Inferior parietal cortex (tissue), 1 donor: ENCODE measurements around the gene PARD6G.
"Not testable (repeated sequence)": the region's sequence is repeated elsewhere in the genome, so short reads cannot be mapped to it uniquely, and the experiment has no call there.

Experiments used
- DNase-seq: peaks from one replicate; pipeline ENCODE4 v3.0.0-alpha.2; 2016; ENCODE audit errors: extremely low spot score

The PARD6G gene

DNA sequence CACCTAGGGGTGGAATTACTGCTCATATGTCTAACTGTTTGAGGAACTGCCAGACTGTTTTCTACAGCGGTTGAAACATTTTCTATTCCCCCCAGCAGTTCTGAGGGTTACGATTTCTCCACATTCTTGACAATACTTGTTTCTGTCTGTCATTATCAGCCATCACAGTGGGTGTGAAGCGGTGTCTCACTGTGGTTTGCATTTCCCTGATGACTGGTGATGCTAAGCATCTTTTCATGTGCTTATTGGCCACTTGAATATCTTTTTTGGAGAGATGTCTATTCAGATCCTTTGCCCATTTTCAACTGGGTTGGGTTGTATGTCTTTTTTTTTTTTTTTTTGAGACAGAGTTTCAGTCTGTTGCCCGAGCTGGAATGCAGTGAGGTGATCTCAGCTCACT, 75.3 kb downstream of the PARD6G start:
- DNase-seq = no peak

DNA sequence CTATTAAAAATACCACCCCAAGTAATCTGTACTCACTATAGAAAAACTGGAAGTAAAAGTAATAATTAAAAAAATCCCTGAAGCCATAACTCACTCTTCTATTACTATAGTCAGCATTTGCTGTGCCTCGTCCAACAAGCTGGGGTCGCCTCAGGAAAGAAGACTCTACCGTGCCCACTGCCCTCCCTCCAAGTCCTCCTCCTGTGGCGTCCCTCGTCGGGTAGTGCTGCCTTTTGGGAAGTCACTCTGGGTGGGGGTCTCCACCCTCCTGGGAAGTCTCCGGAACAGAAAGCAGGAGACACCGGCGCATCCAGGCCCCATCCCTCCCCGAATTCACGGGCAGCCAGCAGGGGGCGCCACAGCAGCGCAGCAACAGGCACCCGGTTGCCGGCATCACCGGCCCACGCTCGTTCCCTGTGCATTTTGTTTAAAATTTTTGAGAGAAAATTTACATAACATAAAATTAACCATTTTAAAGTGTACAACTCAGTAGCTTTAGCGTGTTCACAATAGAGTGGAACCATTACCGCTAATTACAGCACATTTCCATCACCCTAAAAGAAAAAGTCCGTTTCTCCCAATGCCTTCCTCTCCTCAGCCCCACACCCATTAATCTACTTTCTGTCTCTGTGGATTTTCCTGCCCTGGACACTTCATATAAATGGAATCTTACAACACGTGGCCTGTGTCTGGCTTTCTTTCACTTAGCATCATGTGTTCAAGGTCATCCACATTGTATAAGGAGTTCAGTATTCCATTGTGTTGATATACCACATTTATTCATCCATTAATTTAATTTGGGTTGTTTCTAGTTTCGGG, 76.1 kb downstream of the PARD6G start:
- DNase-seq = peak; percentile 53

DNA sequence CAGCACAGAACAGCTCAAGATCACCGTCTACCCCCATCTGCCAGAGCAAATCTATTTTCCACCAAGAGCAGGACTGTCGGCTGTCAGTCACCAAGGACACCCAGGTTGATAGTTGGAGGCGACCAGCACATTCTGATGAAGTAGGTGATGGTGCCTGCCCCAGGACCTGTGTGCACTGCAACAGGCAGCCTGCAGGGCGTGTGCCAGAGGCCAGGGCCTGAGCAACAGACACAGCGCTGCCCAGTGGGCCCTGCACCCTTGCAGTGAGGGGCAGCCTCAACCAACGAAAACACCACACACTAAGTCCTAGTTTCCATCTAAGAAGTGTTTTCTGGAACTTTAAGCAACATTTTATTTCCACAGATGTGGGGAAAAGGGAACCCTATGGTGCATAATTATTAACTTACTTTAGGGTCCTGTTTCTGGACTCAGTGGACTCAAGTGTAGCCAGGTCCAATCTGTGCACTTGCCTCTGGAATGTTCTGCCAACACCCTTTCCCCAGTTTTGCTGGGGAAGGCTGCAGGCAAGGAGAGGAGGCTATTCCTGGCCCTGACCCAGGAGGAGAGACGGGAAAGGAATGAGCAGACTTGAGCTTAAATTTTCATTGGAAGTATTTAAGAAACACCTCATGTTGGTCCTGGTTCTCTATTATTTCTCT, 76.8 kb downstream of the PARD6G start:
- DNase-seq = no peak

DNA sequence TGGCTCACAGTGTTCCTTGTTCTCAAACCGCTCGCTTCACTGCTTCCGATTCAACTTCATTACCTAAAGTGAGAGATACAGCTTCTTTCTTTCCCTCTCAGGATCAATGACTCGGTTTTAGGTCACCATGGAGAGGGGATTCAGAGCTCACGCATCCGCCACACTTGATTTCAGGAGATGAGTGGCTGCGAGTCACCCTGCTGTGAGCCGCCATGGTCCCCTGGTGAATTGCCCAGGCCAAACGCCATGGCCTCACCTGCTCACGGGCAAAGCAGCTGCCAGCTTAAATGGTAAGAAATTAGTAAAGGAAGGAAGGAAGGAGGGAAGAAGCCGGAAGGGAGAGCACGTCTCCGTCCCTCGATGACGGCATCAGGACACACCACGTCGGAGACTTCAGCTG, 77.7 kb downstream of the PARD6G start:
- DNase-seq = no peak

DNA sequence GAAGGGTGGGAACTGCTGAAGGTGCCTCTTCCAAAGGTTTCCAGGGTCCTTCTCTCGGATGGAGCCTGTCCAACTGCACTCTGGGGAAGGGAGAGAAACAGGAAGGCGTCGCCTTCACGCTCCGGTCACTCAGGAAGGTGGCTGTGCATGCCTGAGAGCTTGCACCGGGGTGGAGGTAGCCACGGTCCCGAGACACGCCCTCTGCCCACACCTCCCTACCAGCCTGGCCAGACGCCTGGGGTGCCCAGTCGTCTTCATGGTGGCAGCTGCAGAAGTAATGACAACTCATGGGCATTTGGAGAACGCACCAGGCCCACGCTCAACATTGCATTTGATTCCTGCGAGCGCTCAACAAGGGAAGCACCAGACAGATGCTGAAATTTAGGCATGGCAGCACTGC, 78.3 kb downstream of the PARD6G start:
- no peak for DNase-seq

DNA sequence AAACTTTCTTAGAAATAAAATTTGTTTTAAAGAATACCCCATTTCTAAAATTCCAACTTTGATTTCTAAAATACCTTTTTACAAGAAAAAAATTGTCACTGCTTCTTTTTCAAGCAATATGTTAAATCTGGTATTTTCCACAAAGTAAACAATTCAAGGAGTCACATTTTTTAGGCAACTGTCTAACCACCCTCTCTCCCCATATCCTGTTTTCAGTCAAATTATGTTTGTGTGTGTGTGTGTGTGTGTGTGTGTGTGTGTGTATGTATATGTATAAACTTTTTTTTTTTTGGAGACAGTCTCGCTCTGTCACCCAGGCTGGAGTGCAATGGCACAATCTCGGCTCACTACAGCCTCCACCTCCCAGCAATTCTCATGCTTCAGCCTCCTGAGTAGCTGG, 79.0 kb downstream of the PARD6G start:
- DNase-seq = no peak

DNA sequence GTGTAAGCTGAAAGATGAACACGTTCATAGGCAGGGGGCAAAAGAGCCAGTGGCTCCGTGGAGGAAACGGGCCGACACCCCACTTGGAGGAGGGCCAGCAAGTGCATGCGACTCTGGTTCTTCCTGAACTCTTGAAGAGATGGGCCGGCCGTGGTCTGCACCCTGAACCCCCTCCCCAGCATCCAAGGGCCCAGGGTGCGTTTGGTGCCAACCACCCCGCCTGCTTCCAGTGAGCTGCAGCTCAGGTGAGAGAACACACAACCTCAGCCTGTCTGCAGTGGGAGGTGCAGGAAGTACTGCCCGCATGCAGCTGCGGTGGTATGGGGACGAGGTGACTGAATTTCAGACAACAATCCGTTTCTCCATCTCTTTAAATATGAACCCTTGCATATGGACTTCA, 79.4 kb downstream of the PARD6G start:
- DNase-seq = no peak

DNA sequence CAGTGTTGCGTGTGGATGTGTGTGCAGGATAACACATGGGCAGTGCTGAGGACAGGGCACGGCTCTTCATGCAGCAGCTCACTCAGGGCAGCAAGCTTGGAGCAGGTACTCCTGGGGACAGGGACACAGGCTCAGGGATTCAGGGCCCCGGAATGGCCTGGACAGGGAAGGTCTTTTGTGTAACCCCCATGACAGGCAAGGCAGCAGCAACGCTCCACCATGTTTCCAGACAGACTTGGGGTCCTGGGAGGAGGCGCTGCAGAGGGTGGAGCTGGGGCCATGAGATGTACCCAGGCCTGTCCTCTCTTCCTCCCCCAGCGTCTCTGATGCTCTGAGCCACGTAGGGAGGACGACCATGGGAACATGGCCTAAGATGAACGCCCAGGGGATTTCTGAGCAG, 80.0 kb downstream of the PARD6G start:
- DNase-seq = no peak

DNA sequence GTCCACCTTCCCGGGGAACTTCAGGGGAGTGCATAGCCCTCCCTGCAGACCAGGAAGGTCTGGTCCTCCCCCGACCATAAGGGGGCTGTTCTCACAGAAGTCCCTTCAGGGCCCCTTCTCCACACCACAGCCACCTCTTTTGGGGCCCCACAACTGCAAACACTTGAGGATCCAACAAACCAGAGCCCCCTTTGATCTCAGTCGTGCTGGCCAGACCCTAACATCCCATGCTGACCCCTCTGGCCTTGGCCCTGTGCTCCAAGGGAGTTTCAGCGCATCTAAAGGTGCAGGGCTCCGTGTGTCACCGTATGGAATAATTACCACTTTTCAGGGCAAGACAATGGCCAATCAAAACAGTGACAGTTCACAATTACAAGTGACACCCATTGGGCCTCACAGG, 80.6 kb downstream of the PARD6G start:
- DNase-seq = no peak

DNA sequence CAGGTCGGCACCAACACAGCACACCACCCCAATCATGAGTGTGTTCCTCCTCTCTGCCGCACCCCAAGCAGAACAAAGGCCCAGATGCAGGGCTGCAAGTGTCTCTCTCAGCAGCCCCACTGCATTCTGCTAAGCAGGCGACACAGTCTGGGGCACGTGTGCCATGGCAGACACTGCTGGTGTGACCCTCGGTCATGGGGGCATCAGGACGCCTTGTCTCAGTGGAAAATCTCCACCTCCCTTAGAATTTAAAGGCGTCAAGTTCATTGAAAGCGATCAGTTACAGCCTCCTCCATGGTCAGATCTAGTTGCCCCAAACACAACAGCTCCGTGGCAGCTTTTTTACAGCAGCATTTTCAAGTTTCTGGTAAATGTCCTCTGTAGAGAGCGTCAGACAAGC, 81.1 kb downstream of the PARD6G start:
- DNase-seq = no peak

DNA sequence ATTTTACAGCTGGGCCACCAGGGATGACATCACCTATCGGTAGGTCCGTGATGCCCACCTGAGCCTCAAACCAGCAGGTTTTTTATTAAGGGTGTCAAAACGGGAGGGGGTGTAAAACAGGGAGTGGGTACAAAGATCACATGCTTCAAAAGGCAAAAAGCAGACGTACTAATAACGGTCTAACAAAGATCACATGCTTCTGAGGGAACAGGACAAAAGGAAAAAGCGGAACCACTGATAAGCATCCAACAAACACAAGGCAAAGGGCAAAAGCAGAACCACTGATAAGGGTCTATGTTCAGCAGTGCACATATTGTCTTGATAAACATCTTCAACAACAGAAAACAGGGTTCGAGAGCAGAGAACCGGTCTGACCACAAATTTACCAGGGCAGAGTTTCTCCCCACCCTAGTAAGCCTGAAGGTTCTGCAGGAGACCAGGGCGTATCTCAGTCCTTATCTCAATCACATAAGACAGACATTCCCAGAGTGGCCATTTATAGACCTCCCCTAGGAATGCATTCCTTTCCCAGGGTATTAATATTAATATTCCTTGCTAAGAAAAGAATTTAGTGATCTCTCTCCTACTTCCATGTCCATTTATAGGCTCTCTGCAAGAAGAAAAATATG, 82.5 kb downstream of the PARD6G start:
- not testable (repeated sequence) for DNase-seq

DNA sequence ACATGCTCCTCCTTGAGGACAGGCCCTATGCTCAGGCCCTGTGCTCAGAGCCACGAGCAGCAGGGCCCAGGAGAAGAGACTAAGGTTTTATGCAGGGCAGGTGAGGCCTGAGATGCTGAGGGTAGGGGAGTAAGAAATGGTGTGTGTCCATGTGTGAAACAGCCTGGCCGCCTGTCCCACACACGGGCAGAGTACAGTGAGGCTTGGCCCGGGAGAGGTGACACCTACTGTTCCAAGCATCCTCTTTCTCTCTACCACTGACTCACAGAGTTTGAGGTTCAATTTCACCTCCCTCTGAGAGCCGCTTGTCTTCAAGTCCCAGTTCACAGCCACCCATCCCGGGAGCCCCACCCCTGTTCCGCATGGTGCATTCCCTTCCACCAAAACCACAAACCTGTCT, 84.1 kb downstream of the PARD6G start:
- no peak for DNase-seq

DNA sequence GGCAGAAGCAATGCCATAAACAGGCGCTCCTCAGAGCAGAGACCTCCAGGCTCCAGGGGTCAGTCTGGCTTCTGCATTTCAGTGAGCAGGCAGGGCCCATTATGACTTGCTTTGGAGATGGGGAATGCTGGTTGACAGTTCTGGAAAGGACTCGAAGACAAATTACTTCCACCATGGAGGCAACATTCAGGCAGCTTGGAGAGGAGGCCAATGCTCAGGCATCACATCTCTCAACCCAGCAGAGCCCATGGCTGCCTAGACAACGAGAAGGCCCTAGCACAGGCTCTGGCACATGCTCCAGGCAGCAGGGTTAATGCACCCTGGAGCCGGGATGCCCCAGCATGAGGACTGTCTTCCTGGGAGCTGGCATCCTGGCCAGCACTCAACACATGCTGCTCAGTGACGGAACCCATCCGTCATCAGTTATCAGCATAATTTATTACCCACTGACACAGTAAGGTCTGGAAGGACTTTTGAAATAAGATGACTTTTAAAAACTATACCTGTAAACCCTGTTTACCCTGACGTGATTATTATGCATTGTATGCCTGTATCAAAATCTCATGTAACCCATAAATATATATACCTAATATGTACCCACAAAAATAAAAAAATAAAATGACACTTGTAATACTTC, 85.4 kb downstream of the PARD6G start:
- no peak for DNase-seq

DNA sequence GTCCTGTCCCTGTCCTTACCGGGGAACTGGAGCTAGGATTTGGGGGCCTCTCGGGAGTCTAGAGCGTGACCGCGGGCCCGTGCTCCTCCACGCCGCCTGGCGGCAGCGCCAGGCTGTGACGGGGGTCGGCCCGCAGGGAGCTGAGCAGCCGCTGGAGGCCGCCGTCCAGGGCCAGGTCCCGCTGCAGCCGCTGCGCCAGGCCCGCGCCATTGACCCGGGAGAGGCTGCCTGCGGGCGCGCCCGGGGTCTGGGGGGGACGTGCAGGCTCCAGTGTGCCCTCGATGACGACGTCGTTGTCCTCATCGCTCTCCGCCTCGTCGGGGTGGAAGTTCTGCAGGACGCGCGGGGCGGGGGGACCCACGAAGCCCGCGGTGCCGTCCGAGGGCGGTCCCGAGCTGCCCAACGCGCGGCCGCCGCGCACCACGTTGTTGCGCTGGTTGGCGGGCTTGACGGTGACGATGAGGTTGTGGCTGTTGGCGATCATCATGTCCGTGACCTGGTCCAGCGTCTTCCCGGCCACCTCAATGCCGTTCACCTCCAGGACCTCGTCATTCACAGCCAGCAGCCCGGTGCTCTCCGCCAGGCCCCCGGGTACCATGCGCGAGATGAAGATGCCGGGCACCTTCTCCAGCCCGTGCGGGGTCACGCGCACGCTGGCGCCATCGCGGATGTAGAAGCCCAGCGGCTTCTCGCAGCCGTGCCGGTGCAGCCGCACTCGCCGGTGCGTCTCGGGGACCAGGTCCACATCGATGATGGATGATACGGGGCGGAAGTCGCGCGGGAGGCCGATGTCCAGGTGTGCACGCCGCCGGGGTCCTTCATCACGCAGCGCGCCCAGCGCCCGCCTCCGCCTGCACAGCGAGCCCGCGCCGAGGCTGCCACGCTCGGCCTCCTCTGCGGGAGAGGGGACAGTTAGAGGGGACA, 87.3 kb downstream of the PARD6G start:
- DNase-seq = no peak

DNA sequence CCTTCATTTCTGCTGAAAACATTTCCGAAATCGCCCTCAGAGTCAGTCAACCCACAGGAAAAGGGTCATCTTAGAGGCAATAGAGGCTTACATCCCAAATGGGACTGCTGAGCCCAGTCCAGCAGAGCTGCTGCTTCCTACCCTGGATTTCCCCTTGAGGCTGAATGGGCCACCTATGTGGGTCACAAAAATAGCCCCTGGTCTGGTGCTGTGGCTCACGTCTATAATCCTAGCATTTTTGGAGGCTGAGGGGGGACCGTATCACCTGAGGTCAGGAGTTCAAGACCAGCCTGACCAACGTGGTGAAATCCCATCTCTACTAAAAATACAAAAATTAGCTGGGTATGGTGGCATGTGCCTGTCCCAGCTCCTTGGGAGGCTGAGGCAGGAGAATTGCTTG, 88.9 kb downstream of the PARD6G start:
- DNase-seq = no peak

DNA sequence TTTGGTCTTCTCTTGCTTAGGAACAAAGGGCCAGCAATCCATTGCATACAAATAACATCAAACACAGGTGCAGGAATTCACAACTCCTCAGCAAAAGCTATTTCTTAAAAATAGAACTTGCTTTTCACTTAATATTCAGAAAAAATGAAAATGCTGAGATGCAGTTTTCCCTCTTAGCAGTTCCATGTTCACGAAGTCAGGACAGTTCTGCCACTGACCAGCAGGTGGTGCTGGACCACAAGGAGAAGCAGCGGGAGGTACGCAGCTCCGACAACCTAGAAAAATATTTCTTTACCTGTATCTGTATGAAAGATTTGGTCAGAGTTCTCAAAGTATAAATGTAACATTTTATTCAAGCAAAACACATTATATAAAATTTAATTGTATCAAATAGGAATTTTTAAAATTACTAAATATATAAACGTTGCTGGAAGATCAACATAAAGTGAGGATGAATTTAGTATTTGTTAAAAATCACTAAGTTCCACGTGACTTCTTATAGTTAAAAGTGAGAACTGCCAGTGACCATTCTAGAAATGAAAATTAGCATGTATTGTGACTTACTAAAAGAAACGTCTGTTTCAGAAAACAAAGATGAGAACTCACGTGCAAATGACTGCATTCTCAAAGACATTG, 89.5 kb downstream of the PARD6G start:
- DNase-seq = peak; percentile 93

DNA sequence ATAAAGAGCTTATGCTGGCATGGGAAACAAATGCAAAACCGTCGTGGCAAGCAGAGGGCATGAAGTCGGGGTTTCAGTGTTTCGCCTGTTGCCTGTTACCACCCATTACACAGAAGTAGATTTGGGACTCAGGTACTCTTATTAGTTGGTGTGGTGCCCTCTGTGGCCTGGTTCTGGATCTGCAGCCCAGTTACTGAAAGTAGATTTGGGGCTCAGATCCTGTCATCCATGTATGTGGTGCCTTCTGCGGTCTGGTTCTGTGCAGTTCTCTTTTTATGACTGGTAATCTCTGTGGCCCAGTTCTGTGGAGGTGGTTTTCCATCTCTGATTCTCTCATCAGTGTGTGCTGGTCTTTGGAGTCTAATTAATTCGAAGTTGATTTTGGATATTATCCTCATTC, 93.0 kb downstream of the PARD6G start:
- no peak for DNase-seq

DNA sequence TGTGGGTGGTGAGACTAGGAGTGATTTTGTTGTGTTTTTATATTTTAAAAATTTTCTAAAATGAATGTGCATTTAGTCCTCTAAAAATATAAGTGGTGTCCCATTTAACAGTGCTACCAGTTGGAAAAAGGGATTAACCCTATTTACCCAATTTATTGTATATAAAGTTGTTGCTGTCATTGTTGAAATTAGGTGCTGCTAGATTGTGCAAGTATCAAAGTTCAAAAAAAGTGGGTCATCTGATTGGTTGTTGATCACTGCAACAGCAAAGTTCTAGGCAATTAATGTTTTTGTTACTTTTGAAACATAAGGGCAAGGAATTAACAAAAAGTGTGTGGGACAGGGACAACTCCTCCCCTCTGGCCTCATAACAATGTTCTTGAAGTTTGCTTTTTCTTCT, 97.6 kb downstream of the PARD6G start:
- no peak for DNase-seq

DNA sequence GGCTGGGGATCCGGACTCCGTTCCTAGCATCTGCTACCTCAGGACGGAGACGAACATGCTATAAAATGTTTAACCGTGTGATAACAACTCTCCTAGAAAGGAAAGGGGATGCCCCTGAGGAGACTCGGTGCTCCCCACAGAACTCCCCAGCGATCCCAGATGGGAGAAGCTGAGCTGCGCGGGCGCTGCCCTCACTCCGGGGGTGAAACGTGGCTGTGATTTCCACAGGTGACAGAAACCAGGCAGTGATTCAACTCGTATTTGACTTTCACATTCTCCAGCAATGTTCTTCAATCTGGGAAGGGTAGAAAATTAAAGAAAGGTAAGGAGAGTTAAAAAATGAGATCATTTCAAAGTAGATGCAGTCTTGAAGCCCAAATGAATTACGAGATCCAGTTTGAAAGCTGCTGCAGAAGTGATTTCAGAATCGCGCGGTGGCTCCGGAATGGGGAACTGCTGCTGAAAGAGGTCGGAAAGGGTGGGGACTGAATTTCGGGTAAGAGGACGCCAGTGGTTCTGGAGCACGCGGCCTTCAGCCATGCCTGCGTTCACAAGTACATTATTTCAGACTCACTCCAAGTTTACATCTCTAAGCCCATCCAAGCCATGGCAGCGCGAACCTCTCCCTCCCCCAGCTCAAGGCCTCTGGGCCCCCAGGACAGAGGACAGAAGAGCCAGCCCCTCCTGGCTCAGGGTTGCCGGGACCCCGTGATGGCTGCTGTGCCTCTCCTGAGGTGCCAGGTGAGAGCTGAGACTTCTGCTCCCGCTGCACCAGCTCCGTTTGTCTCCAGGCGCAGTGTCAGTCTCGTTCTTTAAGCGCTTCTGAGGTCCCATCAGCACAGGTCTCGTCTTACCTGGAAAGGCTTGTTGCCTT, 98.8 kb downstream of the PARD6G start:
- DNase-seq = no peak
